Fibroblast of skin of scalp (primary cell): ENCODE results near the gene FAM149B1.

Experiments
- DNase-seq: peaks from one replicate; pipeline ENCODE4 v3.0.0-alpha.2; 2013

FAM149B1 gene

DNA sequence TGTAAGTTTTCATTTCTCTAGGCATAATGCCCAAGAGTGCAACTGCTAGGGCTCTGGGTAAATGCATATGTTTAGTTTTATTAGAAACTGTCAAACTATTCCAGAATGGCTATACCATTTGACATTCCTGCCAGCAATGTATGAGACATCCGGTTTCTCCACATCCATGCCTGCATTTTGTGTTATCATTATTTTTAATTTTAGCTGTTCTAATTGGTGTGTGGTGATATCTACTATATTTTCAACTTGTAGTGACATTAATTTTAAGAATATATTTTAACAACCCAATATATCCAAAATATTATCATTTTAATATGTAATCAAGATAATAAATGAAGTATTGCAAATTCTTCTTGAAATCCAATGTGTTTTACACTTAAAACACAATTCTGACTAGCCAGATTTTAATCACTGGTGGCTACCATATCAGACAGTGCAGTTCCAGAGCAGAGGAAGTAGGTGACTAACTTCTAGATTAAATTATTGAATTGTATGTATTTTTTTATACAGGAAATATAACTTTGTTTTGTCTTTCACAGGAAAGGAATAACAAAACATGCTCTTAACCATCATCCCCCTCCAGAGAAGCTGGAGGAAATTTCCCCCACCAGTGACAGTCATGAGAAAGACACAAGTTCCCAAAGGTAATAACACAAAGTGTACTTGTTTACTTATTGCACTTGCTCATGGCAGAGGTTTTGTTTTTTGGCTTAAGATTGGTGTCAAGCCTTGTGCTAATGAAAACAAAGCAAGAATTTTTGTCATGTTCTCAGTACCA, 6.4 kb downstream of the FAM149B1 start:
- no peak for DNase-seq

DNA sequence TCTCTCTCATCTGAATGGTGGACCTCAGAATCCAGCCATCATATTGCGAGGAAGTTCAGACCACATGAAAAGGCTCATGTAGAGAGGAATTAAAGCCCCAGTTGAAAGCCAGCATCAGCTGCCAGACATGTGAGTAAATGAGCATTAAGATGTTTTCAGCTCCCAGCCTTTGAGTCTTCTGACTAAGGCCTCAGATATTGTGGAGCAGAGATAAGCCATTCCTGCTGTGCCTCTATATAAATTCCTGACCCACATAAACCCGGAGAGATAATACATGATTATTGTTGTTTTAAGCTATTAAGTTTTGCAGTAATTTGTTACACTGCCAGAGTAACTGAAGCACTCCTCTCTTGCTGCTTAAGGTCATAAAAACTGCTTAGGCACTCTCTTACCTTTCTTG, 14.6 kb downstream of the FAM149B1 start:
- DNase-seq, result peak; percentile 45

DNA sequence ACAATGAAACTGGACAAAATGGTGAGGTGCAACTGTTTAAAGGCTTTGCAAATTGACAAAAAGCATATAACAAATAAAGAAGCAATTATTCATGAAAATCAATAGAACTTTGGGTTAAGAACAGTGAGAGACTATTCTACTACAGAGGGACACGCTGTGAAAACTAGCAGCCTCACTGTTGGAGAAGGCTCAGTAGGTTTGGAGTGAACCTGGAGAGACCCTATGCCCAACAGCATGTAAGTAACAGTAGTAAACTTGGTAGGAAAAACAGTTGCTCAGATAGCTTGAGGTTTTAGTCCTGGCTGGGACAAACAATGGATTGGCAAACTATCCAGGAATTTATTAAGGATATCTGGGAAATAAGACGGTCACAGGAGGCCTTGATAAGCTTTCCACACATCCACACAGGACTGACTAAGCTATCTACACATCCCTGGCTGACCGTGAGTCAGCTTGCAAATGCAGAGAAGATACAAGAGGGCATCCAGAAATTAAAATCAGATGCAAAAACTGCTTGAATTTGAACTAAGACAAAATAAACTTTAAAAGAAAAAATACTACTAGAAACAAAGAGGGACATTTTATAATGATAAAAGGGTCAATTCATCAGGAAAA, 15.9 kb downstream of the FAM149B1 start:
- DNase-seq, result peak; percentile 33

DNA sequence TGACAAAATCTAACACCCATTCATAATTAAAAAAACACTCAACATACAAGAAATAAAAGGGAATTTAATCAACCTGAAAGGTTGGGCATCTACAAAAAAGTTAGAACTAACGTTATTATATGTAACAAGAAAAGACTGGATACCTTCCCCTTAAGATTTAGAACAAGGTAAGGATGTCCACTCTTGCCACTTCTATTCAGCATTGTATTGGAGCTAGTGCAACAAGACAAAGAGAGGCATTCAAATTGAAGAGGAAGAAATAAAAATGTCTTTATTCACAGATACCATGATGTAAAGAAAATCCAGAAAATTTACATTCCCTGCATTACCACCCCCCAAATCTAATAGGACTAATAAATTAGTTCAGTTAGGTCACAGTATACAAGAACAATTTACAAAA, 18.3 kb downstream of the FAM149B1 start:
- DNase-seq, result no peak

DNA sequence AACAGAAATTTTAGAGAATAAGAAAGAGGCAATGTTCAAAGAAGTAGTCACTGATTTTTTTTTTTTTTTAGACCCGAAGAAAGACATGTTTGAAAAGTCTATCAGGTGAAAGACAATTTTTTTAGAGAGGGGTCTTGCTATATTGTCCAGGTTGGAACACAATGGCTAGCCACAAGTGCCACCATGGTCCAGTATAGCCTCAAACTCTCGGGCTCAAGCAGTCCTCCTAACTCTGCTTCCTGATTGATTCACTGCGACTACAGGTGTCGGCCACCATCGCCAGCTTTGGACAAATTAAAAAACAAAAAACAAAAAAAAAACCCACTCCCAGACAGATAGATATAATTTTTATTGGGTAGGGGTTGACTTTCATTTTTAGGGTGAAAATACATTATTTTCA, 22.3 kb downstream of the FAM149B1 start:
- no peak for DNase-seq

DNA sequence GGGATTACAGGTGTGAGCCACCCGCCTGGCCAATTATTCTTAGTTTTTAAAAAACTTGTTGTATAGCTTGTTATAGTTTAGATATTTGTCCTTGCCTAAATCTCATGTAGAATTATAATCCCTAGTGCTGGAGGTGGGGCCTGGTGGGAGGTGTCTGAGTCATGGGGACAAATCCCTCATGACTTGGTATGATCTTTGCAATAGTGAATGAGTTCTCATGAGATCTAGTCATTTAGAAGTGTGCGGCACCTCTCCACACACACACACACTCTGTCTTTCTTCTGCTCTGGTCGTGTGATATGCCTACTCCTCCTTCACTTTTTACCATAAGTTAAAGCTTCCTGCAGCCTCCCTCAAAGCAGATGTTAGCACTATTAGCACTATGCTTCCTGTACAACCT, 37.2 kb downstream of the FAM149B1 start:
- no peak for DNase-seq

DNA sequence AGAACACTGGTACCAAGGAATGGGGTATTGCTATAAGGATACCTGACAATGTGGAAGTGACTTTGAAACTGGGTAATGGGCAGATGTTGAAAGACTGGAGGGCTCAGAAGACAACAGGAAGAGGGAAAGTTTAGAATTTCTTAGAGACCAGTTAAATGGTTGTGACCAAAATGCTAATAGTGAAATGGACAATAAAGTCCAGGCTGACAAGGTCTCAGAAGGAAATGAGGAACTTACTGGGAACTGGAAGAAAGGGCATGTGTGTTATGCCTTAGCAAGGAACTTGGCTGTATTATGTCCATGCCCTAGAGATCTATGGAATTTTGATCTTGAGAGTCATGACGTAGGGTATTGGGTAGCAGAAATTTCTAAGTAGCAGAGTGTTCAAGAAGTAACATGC, 38.0 kb downstream of the FAM149B1 start:
- no peak for DNase-seq

DNA sequence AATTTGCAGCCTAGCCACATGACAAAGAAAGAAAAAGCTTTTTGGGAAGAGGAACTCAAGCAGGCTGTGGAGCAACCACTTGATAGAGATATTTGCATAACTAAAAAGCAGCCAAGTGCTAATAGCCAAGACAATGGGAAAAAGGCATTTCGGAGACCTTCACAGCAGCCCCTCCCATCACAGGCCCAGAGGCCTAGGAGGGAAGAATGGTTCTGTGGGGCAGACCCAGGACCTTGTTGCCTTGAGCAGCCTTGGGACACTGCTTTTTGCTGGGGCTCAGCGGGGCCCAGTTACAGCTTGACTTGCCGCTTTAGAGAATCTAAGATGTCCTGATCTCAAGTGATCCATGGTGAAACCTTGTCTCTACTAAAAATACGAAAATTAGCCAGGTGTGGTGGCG, 38.5 kb downstream of the FAM149B1 start:
- DNase-seq, result no peak

DNA sequence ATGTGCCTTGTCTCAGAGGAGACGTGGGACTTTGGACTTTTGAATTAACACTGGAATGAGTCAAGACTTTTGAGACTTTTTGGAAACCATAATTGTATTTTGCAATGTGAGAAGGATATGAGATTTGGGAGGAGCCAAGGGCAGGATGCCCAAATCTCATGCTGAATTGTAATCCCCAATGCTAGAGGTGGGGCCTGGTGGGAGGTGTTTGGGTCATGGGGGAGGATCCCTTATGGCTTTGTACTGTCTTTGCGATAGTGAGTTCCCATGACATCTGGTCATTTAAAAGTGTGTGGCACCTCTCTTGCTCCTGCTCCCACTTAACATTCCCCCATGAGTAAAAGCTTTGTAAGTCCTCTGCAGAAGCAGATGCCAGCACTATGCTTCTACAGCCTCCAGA, 40.0 kb downstream of the FAM149B1 start:
- no peak for DNase-seq

DNA sequence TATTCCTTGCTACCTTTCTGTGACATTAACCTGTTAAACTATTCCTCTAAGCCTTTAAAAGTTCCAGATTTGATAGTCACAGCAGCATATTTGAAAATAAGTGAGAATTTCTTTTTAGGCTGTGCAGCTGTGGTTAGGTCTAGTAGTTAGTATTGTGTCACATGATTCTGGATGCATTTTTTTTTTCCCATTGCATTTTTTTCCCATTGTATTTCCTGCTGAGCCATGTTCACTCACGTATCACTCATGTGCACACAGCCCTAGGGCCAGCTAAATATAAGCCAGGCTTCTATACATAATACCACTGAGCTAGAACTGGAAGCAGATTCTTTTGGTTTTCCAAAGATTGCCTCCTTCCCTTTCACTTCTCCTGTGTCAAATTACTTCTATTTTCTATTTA, 41.8 kb downstream of the FAM149B1 start:
- DNase-seq, result peak; percentile 46

DNA sequence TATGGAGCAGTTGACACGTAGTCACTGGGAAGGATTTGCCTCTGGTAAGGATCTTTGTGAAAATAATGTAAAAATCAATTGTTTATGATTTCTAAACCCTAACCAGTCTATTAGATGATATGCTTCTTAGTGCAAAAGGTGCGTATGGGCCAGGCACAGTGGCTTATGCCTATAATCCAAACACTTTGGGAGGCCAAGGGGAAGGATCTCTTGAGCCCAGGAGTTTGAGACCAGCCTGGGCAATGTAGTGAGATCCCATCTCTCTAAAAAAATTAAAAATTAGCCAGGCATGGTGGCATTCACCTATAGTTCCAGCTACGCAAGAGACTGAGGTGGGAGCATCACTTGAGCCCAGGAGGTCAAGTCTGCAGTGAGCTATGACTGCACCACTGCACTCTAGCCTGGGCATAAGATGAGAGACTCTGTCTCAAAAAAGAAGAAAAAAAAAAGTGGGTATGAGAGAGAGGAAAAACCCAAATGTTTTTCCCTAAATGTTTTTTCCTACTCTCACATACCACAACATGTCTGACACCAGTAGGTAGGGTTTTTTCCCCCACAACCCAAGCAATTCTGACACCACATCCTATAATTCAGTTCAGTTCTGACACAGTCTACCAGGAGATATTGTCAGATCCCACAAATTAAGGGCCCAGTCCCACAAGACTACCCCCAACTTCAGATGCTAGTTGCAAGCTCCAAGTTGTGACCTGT, 42.6 kb downstream of the FAM149B1 start:
- no peak for DNase-seq

DNA sequence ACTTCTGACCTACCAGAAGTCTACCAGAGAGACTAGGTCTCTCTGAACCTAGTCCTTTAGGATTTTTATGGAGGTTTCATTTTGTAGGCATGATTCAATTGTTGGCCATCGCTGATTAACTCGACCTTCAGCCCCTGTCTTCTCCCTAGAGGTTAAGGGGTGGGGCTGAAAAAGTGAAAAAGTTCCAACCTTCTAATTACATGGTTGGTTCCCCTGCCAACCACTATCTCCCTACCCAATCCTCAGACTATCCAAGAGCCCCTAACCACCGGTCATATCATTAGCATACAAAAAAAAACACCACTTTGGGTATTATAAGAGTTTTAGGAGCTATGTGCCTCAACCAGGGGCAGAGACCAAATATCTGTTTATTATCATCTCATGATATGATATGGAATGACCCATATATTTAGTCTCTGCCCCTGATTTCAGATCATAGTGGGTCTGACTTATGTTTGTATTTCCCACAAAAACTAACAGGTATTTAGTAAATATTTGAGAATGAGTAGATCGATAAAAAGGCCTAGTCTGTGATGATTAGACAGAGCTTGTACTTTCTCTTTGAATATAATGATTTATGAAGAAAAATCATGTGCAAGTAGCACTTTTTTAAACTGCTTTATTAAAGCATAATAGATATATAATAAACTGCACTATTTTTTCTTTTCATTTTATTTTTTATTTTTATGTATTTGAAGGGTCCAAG, 43.3 kb downstream of the FAM149B1 start:
- no peak for DNase-seq

DNA sequence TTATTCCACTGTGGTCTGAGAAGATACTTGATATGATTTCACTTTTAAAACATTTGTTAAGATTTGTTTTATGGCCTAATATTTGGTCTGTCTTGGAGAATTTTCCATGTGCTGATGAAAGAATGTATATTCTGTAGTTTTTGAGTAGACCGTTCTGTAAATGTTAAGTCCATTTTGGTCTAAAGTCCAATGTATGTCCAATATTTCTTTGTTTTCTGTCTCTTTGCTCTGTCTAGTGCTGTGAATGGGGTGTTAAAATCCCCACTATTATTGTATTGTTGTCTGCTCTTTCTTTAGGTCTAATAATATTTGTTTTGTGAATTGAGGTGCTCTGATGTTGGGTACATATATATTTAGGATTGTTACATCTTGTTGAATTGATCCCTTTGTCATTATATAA, 47.8 kb downstream of the FAM149B1 start:
- DNase-seq, result no peak

DNA sequence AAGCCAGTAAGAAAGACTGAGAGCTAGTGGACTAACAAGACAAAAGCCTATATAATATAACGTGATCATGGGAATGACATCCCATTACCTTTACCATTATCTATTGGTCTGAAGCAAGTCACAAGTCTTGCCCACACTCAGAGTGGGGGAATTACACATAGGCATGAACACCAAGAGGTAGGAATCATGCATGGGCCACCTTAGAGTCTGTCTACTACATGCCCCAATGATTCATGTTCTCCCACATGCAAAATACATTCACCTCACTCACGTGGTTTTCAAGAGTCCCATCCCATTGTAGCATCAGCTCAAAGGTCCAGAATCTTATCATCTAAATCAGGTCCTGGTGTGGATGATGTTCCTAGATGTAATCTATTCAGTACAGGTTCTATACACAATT, 49.7 kb downstream of the FAM149B1 start:
- DNase-seq, result no peak

DNA sequence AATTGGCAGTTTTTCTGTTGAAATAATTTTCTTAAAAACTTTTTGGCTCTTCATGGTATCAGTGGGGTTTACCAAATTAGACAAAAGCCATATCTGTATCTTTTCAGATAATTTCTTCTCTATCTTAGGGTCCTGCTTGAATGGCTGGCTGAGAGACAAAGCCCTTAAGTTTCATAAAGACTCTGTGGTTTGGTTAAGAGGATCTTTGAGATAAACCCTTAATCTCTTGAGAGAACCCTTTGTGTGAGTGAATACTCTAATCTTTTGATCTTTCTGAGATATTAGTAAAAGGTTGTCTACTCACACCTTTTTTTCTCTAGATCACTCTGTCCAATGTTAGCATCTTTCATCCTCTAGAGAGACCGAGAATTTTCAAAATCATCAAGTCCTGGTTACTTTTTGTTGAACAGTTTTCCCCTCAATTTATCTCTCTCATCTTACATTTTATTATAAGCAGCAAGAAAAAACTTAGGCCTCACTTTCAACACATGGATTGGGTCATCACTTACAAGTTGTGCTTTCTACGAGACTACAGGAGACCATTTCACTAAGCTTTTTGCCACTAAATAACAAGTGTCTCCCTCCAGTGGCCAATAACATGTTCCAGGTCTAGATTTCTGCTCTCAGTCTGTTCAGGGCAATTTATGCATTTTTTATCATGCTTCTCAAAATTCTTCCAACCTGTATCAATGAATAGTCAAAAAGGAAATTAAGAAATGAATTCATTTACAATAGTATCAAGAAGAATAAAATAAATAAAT, 50.7 kb downstream of the FAM149B1 start:
- peak; percentile 13 for DNase-seq

DNA sequence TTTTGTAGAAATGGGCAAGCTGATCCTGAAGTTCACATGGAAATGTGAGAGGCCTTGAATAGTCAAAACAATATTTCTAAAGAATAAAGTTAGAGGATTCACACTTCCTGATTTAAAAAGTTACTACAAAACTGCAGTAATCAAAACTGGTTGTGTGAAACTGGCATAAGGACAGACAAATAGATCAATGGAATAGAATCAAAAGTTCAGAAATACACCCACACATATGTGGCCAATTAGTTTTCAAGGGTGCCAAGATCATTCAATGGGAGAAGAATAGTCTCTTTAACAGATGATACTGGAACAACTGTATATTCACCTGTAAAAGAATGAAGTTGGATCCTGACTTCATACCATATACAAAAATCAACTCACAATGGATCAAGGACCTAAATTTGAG, 51.5 kb downstream of the FAM149B1 start:
- DNase-seq, result no peak

DNA sequence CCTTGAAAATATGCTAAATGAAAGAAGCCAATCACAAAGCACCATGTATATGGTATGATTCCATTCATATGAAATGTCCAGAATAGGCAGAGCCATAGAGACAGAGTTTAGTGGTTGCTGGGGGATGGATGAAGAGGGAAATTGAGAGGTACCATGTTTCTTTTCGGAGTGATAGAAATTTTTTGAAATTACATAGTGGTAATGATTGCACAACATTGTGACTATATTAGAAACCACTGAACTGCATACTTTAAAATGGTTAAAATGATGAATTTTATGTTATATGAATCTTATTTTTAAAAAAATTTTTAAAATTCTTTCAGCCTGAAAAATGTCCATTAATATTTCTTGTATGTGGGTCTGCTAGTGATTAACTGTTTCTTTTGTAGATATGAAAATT, 53.1 kb downstream of the FAM149B1 start:
- DNase-seq, result peak; percentile 20

DNA sequence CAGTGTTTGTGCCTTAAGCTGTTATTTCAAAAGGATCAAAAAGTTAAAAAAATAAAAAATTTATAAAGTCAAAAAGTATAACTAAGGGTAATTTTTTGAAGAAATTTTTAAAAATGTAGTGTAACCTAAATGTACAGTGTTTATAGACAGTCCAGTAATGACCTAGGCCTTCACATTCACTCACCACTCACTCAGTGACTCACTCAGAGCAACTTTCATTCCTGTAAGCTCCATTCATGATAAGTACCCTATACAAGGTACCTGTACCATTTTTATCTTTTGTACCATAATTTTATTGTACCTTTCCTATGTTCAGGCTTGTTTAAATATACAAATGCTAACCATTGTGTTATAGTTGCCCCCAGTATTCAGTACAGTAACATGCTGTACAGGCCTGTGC, 57.6 kb downstream of the FAM149B1 start:
- no peak for DNase-seq

DNA sequence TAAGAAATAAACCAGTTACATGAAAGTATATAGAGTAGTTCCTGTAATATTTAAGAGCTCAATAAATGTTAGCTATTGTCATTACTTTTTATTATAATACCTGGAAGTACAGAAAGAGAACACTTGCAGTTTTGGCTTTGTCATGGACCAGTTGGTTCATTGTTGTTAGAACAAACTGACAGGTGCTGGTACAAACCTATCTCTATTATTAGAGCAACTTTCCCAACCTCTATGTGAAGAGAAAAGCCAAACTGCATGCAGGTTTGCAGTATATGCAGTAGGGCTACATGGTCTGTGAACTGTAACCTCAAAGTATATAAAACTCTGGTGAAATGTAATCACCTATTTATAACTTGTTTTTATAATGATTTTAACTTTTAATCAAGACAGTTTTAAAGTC, 58.7 kb downstream of the FAM149B1 start:
- no peak for DNase-seq

DNA sequence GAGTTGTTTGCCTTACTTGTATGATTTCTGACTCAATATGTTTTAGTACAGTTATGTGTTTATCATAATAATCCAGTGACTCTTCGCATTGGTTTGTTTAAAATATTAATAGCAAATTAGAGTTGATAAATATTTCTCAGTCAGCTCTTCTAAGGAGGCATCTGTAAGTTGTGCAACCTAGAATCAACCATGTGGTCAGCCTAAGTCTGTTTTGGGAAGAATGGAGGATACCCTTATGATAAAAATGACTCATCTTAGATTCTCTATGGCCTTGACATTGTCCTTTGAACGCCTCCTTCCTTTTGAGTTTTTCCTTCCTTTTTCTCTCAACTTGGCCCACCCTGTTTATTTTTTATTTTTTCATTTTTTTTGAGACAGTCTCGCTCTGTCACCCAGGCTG, 60.3 kb downstream of the FAM149B1 start:
- DNase-seq, result no peak

DNA sequence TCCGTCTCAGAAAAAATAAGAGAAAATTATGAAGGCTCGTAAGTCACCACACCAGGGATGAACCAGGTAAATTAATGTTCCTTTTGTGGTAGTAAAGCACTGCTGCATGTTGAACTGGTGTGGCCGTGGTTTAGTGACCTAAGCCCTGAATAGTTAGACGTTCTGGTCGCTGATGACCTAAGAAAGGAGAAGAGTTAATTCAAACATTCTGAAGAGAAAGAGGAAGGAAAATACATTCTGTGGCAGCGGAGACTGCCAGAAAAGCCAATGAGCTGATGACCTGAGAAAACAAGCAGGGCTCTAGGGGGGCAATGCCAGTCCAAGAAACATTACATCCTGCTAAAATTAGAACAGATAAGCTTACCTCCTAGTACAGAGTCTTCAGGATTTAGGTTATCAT, 61.6 kb downstream of the FAM149B1 start:
- DNase-seq, result no peak

DNA sequence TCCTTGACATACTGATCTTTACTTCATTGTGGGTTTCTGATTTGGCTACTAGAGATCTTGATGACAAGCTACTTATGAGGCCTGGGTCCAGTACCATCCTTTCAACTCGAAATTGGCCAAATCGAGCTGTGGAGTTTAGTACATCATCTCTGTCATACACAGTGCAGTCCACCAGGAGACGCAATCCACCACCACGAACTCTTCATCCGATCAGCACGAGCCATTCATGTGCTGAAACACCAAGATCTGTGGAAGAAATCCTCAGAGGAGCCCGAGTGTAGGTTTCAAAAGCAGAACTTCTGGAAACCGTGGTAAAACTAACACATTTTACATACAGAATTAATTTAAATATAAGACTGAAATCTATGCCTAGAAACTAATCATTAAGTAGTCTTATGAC, 65.0 kb downstream of the FAM149B1 start:
- DNase-seq, result no peak

DNA sequence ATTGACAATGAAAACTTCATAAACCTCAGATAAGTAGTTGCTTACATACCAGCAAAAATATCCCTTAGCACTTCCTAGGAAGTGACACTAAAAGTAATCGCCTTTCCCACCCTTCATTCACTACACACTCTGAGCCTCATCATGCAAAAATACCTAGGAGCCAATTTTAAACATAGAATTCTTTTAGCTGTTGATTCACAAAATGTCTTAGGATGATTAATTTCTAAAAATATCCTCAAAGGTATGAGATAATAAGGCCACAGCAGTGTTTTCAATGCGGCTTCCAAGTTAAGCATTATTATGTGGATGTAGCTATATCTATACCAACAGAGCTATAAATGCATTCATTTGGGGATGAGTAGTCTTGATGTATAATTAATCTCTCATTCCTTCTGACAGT, 66.0 kb downstream of the FAM149B1 start:
- DNase-seq, result no peak
